Thoracic aorta (tissue), 2 donors: ENCODE measurements around the gene AMPH. TPM values are rescaled to one million over a fixed set of nuclear protein-coding genes. Genes with fewer than 3 reads are reported as not detected.

Source experiments
- ATAC-seq: fragments of 150-250 bp; one replicate; pipeline ENCODE4 v1.8.0; 2017; ENCODE audit warnings: low read depth; ENCODE audit not compliant: insufficient number of reproducible peaks, low FRiP score
- DNase-seq: peaks from one replicate; pipeline ENCODE4 v3.0.0-alpha.2; 2020; ENCODE audit warnings: low spot score
- H3K27ac ChIP-seq, 2 donors: fragments of 200-600 bp; sonication (generic); 1 replicate in 1 of 2; 2 replicates in 1 of 2; pipeline ENCODE4 v1.5.1; 2016; ENCODE audit warnings: mild to moderate bottlenecking in 2 of 2, moderate library complexity in 2 of 2
- H3K27me3 ChIP-seq: fragments of 200-600 bp; sonication (generic); replicated peaks from 2 replicates; pipeline ENCODE4 v1.6.0; 2016; ENCODE audit warnings: mild to moderate bottlenecking; ENCODE audit not compliant: insufficient read depth
- H3K36me3 ChIP-seq: fragments of 200-600 bp; sonication (generic); one replicate; pipeline ENCODE4 v1.5.1; 2016
- H3K4me1 ChIP-seq, 2 donors: fragments of 200-600 bp; sonication (generic); 1 replicate in 1 of 2; 2 replicates in 1 of 2; pipeline versions ENCODE4 v1.5.1 to v1.6.0; 2016; ENCODE audit warnings: low read depth in 2 of 2, mild to moderate bottlenecking in 1 of 2; ENCODE audit not compliant: control insufficient read depth in 1 of 2
- H3K4me3 ChIP-seq: fragments of 200-600 bp; sonication (generic); 2 replicates; pipeline ENCODE4 v1.5.1; 2016; ENCODE audit warnings: mild to moderate bottlenecking
- H3K9me3 ChIP-seq: fragments of 200-600 bp; sonication (generic); 2 replicates; pipeline ENCODE4 v1.5.1; 2016
- CTCF ChIP-seq: fragments of 200-600 bp; sonication (generic); IDR thresholded peaks from one replicate; pipeline ENCODE4 v1.5.1; 2019; ENCODE audit warnings: antibody characterized with exemption
- total RNA-seq, 2 donors: library from RNA; depleted of rRNA; stranded (reverse); fragments of >200 nt; gene quantifications; one replicate each; pipeline versions ENCODE4 v1.1.0 to v1.2.3, GENCODE V29; 2016

AMPH gene
- total RNA-seq, result 1 to 10 TPM; 5.3 to 5.9 TPM

- Histone ChIP-seq H3K27ac (no peak within 1 kb of the TSS), H3K36me3 (no peaks in the 10 kb centered on the region), H3K4me3 (peak within 1 kb of the TSS; percentile 79), H3K4me1 (peaks cover 0 to 13% of the 10 kb centered on the region in 2 donors), H3K9me3 (peaks cover 1% of the 10 kb centered on the region), H3K27me3 (no peaks in the 10 kb centered on the region)
- no peak for DNase-seq
- no peak for TF ChIP-seq CTCF
- ATAC-seq, result no peak
Observed at GRCh38 chr7:38630720-38631673, at the start of gene AMPH. AMPH (minus strand) TSS chr7:38631373; CDS start chr7:38631351, 22 bp downstream.

GRCh38 chr7:38679419-38679818, 48.2 kb upstream of the AMPH start:
- DNase-seq (no peak), ATAC-seq (no peak)
- Histone ChIP-seq H3K36me3 (no peaks in the 10 kb centered on the region), H3K27ac (no peak overlapping the region), H3K9me3 (no peaks in the 10 kb centered on the region), H3K4me3 (no peak overlapping the region), H3K4me1 (no peaks in the 10 kb centered on the region), H3K27me3 (no peaks in the 10 kb centered on the region)
- no peak for TF ChIP-seq CTCF

- ATAC-seq, result no peak
- no peak overlapping the region for H3K27ac ChIP-seq
- H3K4me1 ChIP-seq, result no peaks in the 10 kb centered on the region
- no peaks in the 10 kb centered on the region for H3K36me3 ChIP-seq
- no peaks in the 10 kb centered on the region for H3K27me3 ChIP-seq
- no peak for DNase-seq
- H3K4me3 ChIP-seq, result no peak overlapping the region
- H3K9me3 ChIP-seq, result no peaks in the 10 kb centered on the region
- TF ChIP-seq CTCF, result no peak
Observed at GRCh38 chr7:38678698-38679054, 47.5 kb upstream of the AMPH start.

- TF ChIP-seq CTCF, result no peak
- no peak overlapping the region for H3K4me3 ChIP-seq
- no peak for ATAC-seq
- H3K27me3 ChIP-seq, result no peaks in the 10 kb centered on the region
- H3K27ac ChIP-seq, result no peak overlapping the region
- H3K4me1 ChIP-seq, result no peaks in the 10 kb centered on the region
- no peaks in the 10 kb centered on the region for H3K36me3 ChIP-seq
- H3K9me3 ChIP-seq, result no peaks in the 10 kb centered on the region
- DNase-seq, result no peak
Observed at GRCh38 chr7:38677981-38678697, 47.0 kb upstream of the AMPH start.

GRCh38 chr7:38675494-38676106, 44.4 kb upstream of the AMPH start:
- H3K4me1 ChIP-seq, result no peaks in the 10 kb centered on the region
- H3K36me3 ChIP-seq, result no peaks in the 10 kb centered on the region
- no peak overlapping the region for H3K27ac ChIP-seq
- no peak overlapping the region for H3K4me3 ChIP-seq
- TF ChIP-seq CTCF, result no peak
- no peak for DNase-seq
- H3K9me3 ChIP-seq, result no peaks in the 10 kb centered on the region
- no peaks in the 10 kb centered on the region for H3K27me3 ChIP-seq
- no peak for ATAC-seq
